ENCODE measurements around the gene ZNF275.

ZNF275 gene

DNA sequence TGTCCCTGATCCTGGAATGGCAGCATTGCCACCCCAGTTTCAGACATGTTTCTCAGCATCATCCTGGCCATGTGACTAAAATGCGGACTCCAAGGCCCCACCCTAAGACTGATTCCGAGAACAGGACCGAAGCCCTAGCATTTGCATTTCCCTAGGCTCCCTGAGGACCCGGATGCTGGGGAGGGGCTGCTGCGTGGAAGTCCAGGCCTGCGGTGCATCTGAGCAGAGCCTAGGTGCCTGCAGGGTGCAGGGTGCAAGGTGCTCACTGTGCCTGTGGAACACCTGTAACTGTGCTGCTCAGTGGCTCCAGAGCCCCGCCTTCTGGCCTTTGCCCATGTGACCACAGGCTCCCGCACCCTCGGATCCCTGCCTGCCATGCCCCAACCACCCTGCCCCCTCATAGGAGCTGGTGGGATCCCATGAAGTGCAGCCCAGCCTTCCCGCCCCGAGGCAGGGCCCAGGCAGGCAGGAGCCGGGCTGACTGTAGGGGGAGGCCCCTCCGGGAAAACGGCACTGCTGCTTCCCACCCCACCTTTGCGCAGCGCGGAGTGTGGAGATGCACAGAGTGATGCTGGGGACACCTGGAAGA is 27.3 kb upstream of the ZNF275 start:
- ATAC-seq = no peak
- TF ChIP-seq, protein P1, sequence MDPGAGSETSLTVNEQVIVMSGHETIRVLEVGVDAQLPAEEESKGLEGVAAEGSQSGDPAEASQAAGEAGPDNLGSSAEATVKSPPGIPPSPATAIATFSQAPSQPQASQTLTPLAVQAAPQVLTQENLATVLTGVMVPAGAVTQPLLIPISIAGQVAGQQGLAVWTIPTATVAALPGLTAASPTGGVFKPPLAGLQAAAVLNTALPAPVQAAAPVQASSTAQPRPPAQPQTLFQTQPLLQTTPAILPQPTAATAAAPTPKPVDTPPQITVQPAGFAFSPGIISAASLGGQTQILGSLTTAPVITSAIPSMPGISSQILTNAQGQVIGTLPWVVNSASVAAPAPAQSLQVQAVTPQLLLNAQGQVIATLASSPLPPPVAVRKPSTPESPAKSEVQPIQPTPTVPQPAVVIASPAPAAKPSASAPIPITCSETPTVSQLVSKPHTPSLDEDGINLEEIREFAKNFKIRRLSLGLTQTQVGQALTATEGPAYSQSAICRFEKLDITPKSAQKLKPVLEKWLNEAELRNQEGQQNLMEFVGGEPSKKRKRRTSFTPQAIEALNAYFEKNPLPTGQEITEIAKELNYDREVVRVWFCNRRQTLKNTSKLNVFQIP (CRISPR knock-in tag; IDR thresholded peaks at IDR 0.05; ENCODE audit: borderline replicate concordance, low read depth) = no peak
- TF ChIP-seq RARB (CRISPR knock-in tag; IDR thresholded peaks at IDR 0.05) = no peak
- TF ChIP-seq ARNTL (CRISPR knock-in tag; IDR thresholded peaks at IDR 0.05; ENCODE audit: borderline replicate concordance, low read depth) = no peak
- TF ChIP-seq SNAI2 (CRISPR knock-in tag; IDR thresholded peaks at IDR 0.05) = no peak
- TF ChIP-seq ZFP3 (CRISPR knock-in tag; IDR thresholded peaks at IDR 0.05) = no peak
- TF ChIP-seq BACH2 (CRISPR knock-in tag; IDR thresholded peaks at IDR 0.05; ENCODE audit: borderline replicate concordance) = no peak
- no peak for TF ChIP-seq OSR1 (CRISPR knock-in tag; IDR thresholded peaks at IDR 0.05)
- TF ChIP-seq ZFP30 (CRISPR knock-in tag; IDR thresholded peaks at IDR 0.05) = no peak
- TF ChIP-seq PPARA (CRISPR knock-in tag; IDR thresholded peaks at IDR 0.05; ENCODE audit: borderline replicate concordance) = no peak
- TF ChIP-seq ZC3H10 (CRISPR knock-in tag; IDR thresholded peaks at IDR 0.05) = no peak
- TF ChIP-seq, protein P2, sequence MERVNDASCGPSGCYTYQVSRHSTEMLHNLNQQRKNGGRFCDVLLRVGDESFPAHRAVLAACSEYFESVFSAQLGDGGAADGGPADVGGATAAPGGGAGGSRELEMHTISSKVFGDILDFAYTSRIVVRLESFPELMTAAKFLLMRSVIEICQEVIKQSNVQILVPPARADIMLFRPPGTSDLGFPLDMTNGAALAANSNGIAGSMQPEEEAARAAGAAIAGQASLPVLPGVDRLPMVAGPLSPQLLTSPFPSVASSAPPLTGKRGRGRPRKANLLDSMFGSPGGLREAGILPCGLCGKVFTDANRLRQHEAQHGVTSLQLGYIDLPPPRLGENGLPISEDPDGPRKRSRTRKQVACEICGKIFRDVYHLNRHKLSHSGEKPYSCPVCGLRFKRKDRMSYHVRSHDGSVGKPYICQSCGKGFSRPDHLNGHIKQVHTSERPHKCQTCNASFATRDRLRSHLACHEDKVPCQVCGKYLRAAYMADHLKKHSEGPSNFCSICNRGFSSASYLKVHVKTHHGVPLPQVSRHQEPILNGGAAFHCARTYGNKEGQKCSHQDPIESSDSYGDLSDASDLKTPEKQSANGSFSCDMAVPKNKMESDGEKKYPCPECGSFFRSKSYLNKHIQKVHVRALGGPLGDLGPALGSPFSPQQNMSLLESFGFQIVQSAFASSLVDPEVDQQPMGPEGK (CRISPR knock-in tag; IDR thresholded peaks at IDR 0.05; ENCODE audit: borderline replicate concordance) = no peak
- no peak for TF ChIP-seq ESRRG (CRISPR knock-in tag; IDR thresholded peaks at IDR 0.05)
- TF ChIP-seq TCF4 (CRISPR knock-in tag; IDR thresholded peaks at IDR 0.05; ENCODE audit: borderline replicate concordance) = no peak
- TF ChIP-seq, protein P3, sequence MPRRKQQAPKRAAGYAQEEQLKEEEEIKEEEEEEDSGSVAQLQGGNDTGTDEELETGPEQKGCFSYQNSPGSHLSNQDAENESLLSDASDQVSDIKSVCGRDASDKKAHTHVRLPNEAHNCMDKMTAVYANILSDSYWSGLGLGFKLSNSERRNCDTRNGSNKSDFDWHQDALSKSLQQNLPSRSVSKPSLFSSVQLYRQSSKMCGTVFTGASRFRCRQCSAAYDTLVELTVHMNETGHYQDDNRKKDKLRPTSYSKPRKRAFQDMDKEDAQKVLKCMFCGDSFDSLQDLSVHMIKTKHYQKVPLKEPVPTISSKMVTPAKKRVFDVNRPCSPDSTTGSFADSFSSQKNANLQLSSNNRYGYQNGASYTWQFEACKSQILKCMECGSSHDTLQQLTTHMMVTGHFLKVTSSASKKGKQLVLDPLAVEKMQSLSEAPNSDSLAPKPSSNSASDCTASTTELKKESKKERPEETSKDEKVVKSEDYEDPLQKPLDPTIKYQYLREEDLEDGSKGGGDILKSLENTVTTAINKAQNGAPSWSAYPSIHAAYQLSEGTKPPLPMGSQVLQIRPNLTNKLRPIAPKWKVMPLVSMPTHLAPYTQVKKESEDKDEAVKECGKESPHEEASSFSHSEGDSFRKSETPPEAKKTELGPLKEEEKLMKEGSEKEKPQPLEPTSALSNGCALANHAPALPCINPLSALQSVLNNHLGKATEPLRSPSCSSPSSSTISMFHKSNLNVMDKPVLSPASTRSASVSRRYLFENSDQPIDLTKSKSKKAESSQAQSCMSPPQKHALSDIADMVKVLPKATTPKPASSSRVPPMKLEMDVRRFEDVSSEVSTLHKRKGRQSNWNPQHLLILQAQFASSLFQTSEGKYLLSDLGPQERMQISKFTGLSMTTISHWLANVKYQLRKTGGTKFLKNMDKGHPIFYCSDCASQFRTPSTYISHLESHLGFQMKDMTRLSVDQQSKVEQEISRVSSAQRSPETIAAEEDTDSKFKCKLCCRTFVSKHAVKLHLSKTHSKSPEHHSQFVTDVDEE (CRISPR knock-in tag; IDR thresholded peaks at IDR 0.05) = no peak

DNA sequence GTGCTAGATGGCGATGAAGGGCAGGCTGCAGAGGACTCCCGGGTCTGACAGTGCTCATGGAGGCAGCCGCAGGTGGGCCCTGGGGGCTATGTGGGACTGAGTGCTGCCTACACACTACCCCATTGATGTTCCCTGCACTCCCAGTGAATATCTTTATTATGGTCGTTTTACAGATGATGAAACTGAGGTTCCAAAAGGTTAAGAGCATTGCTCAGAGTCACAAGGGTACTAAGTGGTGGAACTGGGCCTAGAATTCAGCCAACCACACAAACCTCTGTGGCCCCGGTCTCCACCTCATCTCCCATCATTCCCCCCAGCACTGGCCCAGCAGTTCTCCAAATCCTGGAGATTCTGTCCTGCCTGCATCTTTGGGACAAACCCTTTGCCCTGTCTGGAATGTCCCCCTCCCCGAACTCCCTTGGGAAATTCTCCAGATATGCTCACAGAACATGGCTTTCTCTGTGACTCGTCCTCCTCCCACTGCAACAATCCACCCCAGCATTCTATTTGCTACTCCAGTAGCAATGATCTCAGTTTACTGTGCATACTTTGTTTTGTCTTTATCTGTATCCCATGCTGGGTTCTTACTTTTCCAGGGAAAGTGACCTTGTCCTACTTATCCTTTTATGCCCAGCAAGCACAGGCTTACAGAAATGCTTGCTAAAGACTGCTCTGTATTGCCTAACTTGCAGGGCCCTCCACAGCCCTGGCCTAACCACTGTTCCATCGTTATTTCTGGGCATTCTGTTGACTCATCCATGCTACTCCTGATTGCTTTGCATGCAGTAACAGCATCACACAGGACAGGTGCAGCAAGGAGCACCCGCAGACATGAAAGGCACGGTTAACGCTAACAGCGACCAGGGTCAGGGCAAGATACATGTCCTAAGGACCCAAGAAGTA is 26.4 kb upstream of the ZNF275 start:
- ATAC-seq = no peak
- TF ChIP-seq GLIS3 (CRISPR knock-in tag; IDR thresholded peaks at IDR 0.05) = no peak
- TF ChIP-seq, protein P2 (CRISPR knock-in tag; IDR thresholded peaks at IDR 0.05; ENCODE audit: borderline replicate concordance) = no peak
- TF ChIP-seq ZFP30 (CRISPR knock-in tag; IDR thresholded peaks at IDR 0.05) = no peak
- TF ChIP-seq, protein P3 (CRISPR knock-in tag; IDR thresholded peaks at IDR 0.05) = no peak
- TF ChIP-seq ZC3H10 (CRISPR knock-in tag; IDR thresholded peaks at IDR 0.05) = no peak
- TF ChIP-seq RARB (CRISPR knock-in tag; IDR thresholded peaks at IDR 0.05) = no peak
- TF ChIP-seq, protein P1 (CRISPR knock-in tag; IDR thresholded peaks at IDR 0.05; ENCODE audit: borderline replicate concordance, low read depth) = no peak
- no peak for TF ChIP-seq ARNTL (CRISPR knock-in tag; IDR thresholded peaks at IDR 0.05; ENCODE audit: borderline replicate concordance, low read depth)
- TF ChIP-seq ZNF70 (CRISPR knock-in tag; IDR thresholded peaks at IDR 0.05) = no peak
- TF ChIP-seq ESRRG (CRISPR knock-in tag; IDR thresholded peaks at IDR 0.05) = no peak
- TF ChIP-seq ISL1 (CRISPR knock-in tag; IDR thresholded peaks at IDR 0.05) = no peak
- no peak for TF ChIP-seq OSR1 (CRISPR knock-in tag; IDR thresholded peaks at IDR 0.05)
- no peak for TF ChIP-seq TCF4 (CRISPR knock-in tag; IDR thresholded peaks at IDR 0.05; ENCODE audit: borderline replicate concordance)
- no peak for TF ChIP-seq TOX (CRISPR knock-in tag; IDR thresholded peaks at IDR 0.05; ENCODE audit: borderline replicate concordance)
- no peak for TF ChIP-seq SNAI2 (CRISPR knock-in tag; IDR thresholded peaks at IDR 0.05)
- TF ChIP-seq BACH2 (CRISPR knock-in tag; IDR thresholded peaks at IDR 0.05; ENCODE audit: borderline replicate concordance) = no peak
- TF ChIP-seq PPARA (CRISPR knock-in tag; IDR thresholded peaks at IDR 0.05; ENCODE audit: borderline replicate concordance) = no peak
- no peak for TF ChIP-seq ZFP3 (CRISPR knock-in tag; IDR thresholded peaks at IDR 0.05)
- TF ChIP-seq ZNF8 (CRISPR knock-in tag; IDR thresholded peaks at IDR 0.05) = no peak
- no peak for TF ChIP-seq ZNF565 (CRISPR knock-in tag; conservative IDR thresholded peaks at IDR 0.05; ENCODE audit: low read depth)
